ENCODE measurements around the gene SLC41A3.

The SLC41A3 gene

DNA sequence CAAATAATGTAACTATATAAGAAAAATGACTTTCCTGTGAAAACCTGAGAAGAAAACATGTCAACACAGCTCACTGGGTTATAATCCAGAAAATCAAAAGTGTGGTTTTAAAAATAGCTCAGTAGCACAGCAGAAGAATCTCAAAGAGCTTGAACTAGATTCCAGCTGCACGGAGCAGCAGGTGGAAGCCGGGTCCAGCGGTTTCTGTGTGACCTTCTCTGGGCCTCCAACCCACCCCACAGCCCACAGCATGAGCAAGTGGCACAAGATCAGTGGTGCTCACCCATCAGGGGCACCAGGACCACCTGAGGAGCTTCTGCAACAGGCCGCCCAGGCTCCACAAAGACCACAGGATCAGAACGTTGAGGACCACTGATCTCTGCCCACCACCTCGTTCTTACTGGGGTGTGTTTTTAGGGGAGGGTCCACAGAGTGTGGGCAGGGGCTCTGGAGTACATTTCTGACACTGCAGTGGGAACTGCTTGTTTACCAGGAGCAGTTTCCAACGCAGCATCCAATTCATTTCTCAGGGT is 23.2 kb downstream of the SLC41A3 start:
- no peak overlapping the region for H3K27ac Mint-ChIP-seq (ENCODE audit: low read depth)
- no peak for DNase-seq (ENCODE audit: low spot score in 2 of 2)
- peaks cover 26% of the 10 kb centered on the region for H3K4me1 Mint-ChIP-seq
- ATAC-seq (replicated peaks; ENCODE audit: extremely low read depth, poor library complexity, severe bottlenecking) = no peak
- no peaks in the 10 kb centered on the region for H3K9me3 Mint-ChIP-seq
- no peaks in the 10 kb centered on the region for H3K27me3 Mint-ChIP-seq
- peaks cover 6% of the 10 kb centered on the region for H3K36me3 Mint-ChIP-seq (ENCODE audit: insufficient read depth)
- H3K4me3 Mint-ChIP-seq = no peak overlapping the region

DNA sequence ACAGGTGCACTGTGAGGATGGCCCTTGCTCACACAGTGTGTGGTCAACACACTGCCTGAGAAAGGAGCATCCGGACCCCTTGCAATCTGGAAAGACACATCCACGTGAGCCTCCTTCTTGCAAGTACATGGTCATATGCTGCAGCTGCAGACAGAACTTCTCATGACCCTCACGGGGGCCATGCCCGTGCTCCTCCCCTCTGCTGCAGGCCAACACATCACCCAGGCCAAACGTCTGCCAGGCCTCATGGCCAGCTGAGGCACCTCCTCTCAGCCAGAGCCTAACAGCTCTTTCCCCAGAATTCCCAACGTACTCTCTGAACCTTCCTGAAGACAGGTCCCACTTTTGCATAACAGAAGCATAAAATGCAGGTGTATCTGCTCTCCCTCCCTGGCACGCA is 25.3 kb downstream of the SLC41A3 start:
- Mint-ChIP-seq H3K27ac (ENCODE audit: low read depth) (peak overlapping the region; percentile 27), H3K27me3 (no peaks in the 10 kb centered on the region), H3K4me1 (peaks cover 20% of the 10 kb centered on the region), H3K9me3 (no peaks in the 10 kb centered on the region), H3K4me3 (no peak overlapping the region), H3K36me3 (ENCODE audit: insufficient read depth) (peaks cover 2% of the 10 kb centered on the region)
- ATAC-seq (replicated peaks; ENCODE audit: extremely low read depth, poor library complexity, severe bottlenecking) (no peak), DNase-seq (ENCODE audit: low spot score in 2 of 2) (no peak)

DNA sequence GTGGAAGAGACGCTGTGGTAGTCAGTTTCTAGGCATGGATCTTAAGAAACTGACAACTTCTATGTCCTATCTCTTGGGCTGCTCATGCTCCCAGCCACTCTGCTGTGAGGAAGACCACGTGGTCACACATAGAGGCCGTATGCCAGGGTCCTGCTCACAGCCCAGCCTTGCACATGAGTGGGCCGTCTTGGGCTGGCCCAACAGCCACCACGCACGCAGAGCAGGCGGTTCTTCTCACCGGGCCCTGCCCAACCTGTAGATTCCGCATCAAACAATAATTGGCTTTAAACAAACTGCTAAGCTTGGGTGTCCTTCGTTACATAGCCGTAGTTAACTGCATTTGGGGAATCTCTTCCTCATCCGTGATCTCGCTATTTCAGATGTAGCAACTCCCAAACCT is 26.0 kb downstream of the SLC41A3 start:
- no peak overlapping the region for H3K4me3 Mint-ChIP-seq
- peaks cover 2% of the 10 kb centered on the region for H3K36me3 Mint-ChIP-seq (ENCODE audit: insufficient read depth)
- H3K27me3 Mint-ChIP-seq = no peaks in the 10 kb centered on the region
- no peak for DNase-seq (ENCODE audit: low spot score in 2 of 2)
- ATAC-seq (replicated peaks; ENCODE audit: extremely low read depth, poor library complexity, severe bottlenecking) = no peak
- H3K27ac Mint-ChIP-seq (ENCODE audit: low read depth) = peak overlapping the region; percentile 27
- peaks cover 19% of the 10 kb centered on the region for H3K4me1 Mint-ChIP-seq
- H3K9me3 Mint-ChIP-seq = no peaks in the 10 kb centered on the region

DNA sequence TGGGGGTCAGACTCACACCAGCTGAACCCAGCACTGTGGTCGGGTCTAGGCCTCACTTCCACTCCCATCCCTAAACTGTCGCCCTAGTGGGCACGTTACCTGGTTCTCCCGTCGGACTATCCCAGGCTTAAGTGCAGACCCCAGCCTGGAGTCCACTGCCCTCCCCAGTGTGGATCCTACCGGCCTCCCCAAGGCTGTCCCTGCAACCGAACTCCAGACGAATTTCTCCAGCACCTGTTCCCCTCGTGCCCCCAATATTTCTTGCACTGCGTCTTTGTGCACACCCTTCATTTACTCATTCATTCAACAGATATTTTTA is 26.5 kb downstream of the SLC41A3 start:
- DNase-seq (ENCODE audit: low spot score in 2 of 2) (no peak), ATAC-seq (replicated peaks; ENCODE audit: extremely low read depth, poor library complexity, severe bottlenecking) (no peak)
- Mint-ChIP-seq H3K27me3 (no peaks in the 10 kb centered on the region), H3K4me3 (no peak overlapping the region), H3K9me3 (no peaks in the 10 kb centered on the region), H3K27ac (ENCODE audit: low read depth) (no peak overlapping the region), H3K4me1 (peaks cover 24% of the 10 kb centered on the region), H3K36me3 (ENCODE audit: insufficient read depth) (peaks cover 2% of the 10 kb centered on the region)

DNA sequence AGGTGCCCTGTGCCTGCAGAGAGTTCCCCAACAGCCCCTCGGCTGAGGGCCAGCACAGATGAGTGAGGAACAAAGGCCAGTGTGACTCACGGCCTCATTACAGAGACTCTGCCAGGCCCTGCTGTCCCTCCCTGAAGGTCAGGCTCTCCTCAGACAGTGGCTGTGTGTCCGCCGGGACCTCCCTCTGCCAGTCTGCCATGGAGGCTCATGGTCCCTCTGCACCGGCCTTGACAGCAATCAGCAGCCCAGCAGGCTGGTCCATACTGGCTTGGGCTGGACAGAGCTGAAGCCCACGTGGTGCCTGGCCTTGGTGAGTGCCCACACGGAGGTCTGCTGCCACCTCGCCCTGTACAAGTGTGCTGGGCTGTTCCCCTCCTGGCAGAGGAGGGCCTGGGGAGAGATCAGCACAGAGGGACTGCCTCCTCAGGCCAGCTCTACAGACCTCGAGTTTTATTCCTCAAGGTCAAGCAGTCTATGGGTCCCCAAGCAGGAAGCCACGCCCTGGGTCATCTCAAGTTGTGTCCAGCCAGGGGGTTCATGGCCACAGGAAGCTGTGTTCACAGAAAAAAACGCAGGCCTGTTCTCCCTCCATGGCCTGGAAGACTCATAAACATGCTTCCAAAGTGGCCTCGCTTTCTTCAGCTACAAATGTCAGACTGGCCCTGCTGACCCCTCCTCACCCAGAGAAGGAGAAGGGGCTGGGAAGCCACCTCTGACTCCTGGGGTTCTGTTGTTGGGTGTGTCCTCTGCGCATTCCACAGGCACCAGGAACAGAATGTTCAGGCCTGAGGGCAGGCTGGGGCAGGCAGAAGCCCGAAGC is 27.0 kb downstream of the SLC41A3 start:
- Mint-ChIP-seq H3K36me3 (ENCODE audit: insufficient read depth) (peaks cover 2% of the 10 kb centered on the region), H3K9me3 (no peaks in the 10 kb centered on the region), H3K4me3 (no peak overlapping the region), H3K27ac (ENCODE audit: low read depth) (no peak overlapping the region), H3K27me3 (no peaks in the 10 kb centered on the region), H3K4me1 (peaks cover 30% of the 10 kb centered on the region)
- ATAC-seq (replicated peaks; ENCODE audit: extremely low read depth, poor library complexity, severe bottlenecking) = no peak
- DNase-seq (ENCODE audit: low spot score in 2 of 2) = no peak

DNA sequence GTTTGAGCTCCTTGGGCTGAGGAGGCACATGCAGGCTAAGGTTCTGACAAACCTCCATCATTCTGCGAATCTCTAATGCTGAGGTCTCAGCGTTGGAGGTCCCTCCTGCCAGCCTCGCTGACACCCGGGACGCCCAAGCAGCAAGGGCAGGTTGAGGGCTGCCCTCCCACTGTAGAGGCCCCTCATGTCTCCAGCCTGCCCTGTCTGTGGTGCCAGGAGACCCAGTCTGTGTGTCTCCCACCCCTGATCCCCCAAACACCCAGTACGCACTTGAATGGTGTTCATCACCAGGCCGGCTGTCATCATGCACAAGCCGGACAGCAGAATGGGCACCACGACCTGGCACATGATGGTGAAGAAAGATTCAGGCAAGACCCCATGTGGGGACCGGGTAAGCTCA is 27.8 kb downstream of the SLC41A3 start:
- H3K36me3 Mint-ChIP-seq (ENCODE audit: insufficient read depth) = peaks cover 2% of the 10 kb centered on the region
- H3K4me1 Mint-ChIP-seq = peaks cover 34% of the 10 kb centered on the region
- no peaks in the 10 kb centered on the region for H3K9me3 Mint-ChIP-seq
- no peak overlapping the region for H3K4me3 Mint-ChIP-seq
- no peaks in the 10 kb centered on the region for H3K27me3 Mint-ChIP-seq
- ATAC-seq (replicated peaks; ENCODE audit: extremely low read depth, poor library complexity, severe bottlenecking) (no peak), DNase-seq (ENCODE audit: low spot score in 2 of 2) (no peak)
- no peak overlapping the region for H3K27ac Mint-ChIP-seq (ENCODE audit: low read depth)

DNA sequence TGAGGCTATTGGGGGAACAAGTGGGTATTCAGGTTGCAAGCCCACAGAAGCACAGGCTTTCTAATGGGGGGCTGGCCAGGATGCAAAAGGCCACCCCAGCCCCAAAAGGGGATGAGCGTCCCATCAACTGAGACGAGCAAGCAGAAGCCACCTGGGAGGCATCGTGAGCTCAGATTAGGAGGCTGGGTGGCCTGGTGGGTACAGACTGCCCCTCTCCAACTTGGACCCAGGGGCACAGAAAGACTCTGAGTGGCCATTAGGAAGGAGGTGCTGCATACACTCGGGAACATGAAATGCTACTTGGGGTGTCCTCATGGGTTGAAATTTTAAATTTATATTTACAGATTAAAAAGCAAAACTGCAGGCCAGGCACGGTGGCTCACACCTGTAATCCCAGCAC is 29.1 kb downstream of the SLC41A3 start:
- Mint-ChIP-seq H3K27me3 (no peaks in the 10 kb centered on the region), H3K4me1 (peaks cover 34% of the 10 kb centered on the region), H3K27ac (ENCODE audit: low read depth) (peak overlapping the region; percentile 74), H3K9me3 (no peaks in the 10 kb centered on the region), H3K4me3 (no peak overlapping the region), H3K36me3 (ENCODE audit: insufficient read depth) (no peaks in the 10 kb centered on the region)
- ATAC-seq (replicated peaks; ENCODE audit: extremely low read depth, poor library complexity, severe bottlenecking) = no peak
- no peak for DNase-seq (ENCODE audit: low spot score in 2 of 2)

DNA sequence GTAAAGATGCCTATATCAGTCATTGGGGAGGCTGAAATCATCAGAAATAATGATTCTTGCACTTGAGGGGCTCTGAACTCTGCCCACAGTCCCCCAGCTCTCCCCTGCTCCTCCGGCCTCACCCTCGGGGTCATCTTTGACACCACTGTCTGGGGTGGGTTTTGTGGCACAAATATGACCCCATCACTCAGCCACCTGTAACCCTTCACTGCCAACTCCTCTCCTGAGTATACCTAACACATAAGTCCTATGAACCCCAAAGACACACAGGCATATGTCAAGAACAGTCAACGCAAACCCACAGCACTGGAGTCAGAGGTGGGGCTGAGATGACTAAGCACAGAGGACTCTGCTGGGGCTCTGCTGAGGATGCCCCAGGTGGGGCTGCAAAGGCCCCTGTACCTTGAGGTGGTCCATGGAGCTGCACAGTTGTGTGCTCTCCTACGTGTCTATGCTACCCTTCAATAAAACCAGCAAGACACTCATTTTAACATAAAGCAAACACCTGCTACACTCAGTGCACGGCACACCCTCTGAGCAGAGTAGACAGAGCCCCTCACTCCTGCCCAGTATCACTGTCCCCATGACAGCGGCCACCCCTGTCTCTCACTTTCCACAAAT is 29.9 kb downstream of the SLC41A3 start:
- no peak for ATAC-seq (replicated peaks; ENCODE audit: extremely low read depth, poor library complexity, severe bottlenecking)
- H3K27me3 Mint-ChIP-seq = no peaks in the 10 kb centered on the region
- peak overlapping the region; percentile 74 for H3K27ac Mint-ChIP-seq (ENCODE audit: low read depth)

DNA sequence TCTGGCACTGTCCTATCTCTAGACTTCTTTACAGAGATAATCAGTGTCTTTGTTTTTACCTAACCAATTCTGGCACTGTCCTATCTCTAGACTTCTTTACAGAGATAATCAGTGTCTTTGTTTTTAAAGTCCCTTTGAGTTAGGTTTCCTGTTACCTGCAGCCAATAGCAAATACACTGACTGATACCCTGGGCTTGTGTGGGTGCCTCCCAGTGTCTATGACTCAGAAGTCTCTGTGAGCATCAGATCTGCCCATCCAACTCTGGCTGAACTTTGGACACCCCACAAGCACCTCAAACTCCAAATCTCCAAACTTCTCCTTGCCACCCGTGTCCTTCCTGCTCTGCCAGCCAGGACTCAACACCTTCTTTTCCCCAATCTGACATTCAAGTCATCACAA is 30.4 kb downstream of the SLC41A3 start:
- no peak overlapping the region for H3K4me3 Mint-ChIP-seq
- peaks cover 32% of the 10 kb centered on the region for H3K4me1 Mint-ChIP-seq
- DNase-seq (ENCODE audit: low spot score in 2 of 2) (no peak), ATAC-seq (replicated peaks; ENCODE audit: extremely low read depth, poor library complexity, severe bottlenecking) (no peak)
- no peaks in the 10 kb centered on the region for H3K9me3 Mint-ChIP-seq
- H3K27me3 Mint-ChIP-seq = no peaks in the 10 kb centered on the region
- H3K36me3 Mint-ChIP-seq (ENCODE audit: insufficient read depth) = no peaks in the 10 kb centered on the region
- H3K27ac Mint-ChIP-seq (ENCODE audit: low read depth) = peak overlapping the region; percentile 74

More for the DNA sequence above, 29.9 kb downstream of the SLC41A3 start:
- DNase-seq (ENCODE audit: low spot score in 2 of 2) = no peak
- Mint-ChIP-seq H3K9me3 (no peaks in the 10 kb centered on the region), H3K4me3 (no peak overlapping the region), H3K4me1 (peaks cover 34% of the 10 kb centered on the region), H3K36me3 (ENCODE audit: insufficient read depth) (no peaks in the 10 kb centered on the region)

DNA sequence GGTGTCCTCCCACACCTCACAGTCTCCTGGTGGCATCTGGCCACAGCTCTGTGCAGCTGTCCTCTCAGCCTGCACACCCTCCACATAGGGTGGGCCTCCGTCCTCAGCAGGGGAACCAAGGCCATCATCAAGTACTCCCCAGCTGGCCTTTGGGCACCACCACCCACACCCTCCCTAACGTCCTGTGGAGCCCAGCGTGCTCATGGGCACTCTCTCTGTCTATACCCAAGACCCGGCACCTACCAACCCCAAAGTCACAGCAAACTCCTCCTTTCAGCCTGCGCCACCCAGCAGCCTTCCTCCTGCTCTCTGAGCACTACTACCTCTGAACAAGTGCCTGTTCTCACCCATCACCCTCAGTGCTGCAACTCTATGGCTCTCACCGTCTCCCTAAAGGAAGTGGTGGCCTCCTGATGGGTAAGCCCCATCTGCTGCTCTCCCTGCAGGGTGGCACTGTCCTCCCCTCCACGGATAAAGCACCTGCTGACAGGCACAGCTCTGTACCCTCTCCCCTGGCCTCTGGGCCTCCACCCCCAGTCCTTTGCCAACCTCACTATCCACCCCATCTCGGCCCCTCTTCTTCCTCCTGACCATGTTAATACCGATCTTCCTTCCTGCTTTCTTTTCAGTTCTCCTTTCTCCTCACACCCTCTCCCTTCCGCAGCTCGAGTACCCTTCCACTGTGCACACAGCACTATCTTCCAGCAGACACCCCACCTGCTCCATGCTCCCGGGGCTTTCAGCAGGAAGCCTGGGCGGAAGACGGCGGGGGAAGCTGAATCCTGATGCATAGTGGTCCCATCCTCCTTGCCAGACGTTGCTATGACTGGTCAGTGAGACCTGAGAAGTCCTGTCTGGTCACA is 31.5 kb downstream of the SLC41A3 start:
- ATAC-seq (replicated peaks; ENCODE audit: extremely low read depth, poor library complexity, severe bottlenecking) (no peak), DNase-seq (ENCODE audit: low spot score in 2 of 2) (no peak)
- no peak overlapping the region for H3K4me3 Mint-ChIP-seq
- peak overlapping the region; percentile 77 for H3K27ac Mint-ChIP-seq (ENCODE audit: low read depth)
- peaks cover 1% of the 10 kb centered on the region for H3K36me3 Mint-ChIP-seq (ENCODE audit: insufficient read depth)
- no peaks in the 10 kb centered on the region for H3K9me3 Mint-ChIP-seq
- H3K27me3 Mint-ChIP-seq = no peaks in the 10 kb centered on the region
- peaks cover 30% of the 10 kb centered on the region for H3K4me1 Mint-ChIP-seq

DNA sequence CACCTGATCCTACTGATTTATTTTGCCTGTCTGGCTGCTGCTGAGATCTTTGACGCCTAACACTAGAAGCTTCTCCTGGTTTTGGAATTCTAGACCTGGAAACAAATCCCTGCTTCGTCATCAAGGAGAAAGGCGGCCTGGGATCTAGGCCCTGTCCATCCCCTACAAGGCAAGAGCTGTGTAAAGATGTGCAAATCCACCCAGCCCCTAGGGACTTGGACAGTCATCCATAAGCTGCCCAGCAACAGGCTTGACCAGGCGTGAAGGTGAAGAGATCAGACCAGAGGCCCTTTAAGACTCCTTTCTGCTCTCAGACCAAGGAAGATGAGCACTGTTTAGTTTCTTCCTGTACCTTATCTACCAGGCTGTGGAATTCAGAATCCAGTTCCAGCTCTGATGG is 32.2 kb downstream of the SLC41A3 start:
- ATAC-seq (replicated peaks; ENCODE audit: extremely low read depth, poor library complexity, severe bottlenecking) (no peak), DNase-seq (ENCODE audit: low spot score in 2 of 2) (no peak)
- Mint-ChIP-seq H3K36me3 (ENCODE audit: insufficient read depth) (peaks cover 1% of the 10 kb centered on the region), H3K4me3 (no peak overlapping the region), H3K4me1 (peaks cover 30% of the 10 kb centered on the region), H3K27me3 (no peaks in the 10 kb centered on the region), H3K27ac (ENCODE audit: low read depth) (peak overlapping the region; percentile 77), H3K9me3 (no peaks in the 10 kb centered on the region)

DNA sequence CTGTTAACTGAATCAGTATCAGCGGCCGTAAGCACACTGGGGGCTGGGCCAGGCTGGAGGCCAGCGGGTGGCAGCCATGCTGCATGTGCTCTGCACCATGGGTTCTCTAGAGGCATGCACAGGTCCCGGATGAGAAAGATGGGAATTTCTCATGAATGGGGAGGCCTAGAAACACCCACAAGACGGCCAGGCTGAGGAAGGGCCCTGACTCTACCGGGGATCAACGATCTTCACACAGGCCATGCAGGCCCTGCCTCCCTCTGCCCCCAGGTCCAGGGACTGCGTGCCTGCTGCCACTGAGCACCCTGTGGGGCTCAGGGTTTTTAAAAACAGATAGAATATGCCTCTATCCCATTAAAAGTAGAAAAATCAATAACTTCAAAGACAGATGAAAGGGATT is 32.7 kb downstream of the SLC41A3 start:
- ATAC-seq (replicated peaks; ENCODE audit: extremely low read depth, poor library complexity, severe bottlenecking) (no peak), DNase-seq (ENCODE audit: low spot score in 2 of 2) (no peak)
- H3K9me3 Mint-ChIP-seq = no peaks in the 10 kb centered on the region
- peaks cover 30% of the 10 kb centered on the region for H3K4me1 Mint-ChIP-seq
- H3K27ac Mint-ChIP-seq (ENCODE audit: low read depth) = no peak overlapping the region
- no peaks in the 10 kb centered on the region for H3K27me3 Mint-ChIP-seq
- no peak overlapping the region for H3K4me3 Mint-ChIP-seq
- H3K36me3 Mint-ChIP-seq (ENCODE audit: insufficient read depth) = peaks cover 1% of the 10 kb centered on the region
